CD1c-positive myeloid dendritic cell (primary cell): Measurements from ENCODE around the gene ATRN.

Experiments used
- DNase-seq: peaks from one replicate; pipeline ENCODE4 v3.0.0-alpha.2; 2016; ENCODE audit errors: extremely low spot score

The ATRN gene

GRCh38 chr20:3658019-3658715 lies 187.3 kb downstream of the ATRN start:
- DNase-seq: no peak

- peak; percentile 34 for DNase-seq
These were observed 188.1 kb downstream of the ATRN start for GRCh38 chr20:3658716-3659491.

- DNase-seq: no peak
These were observed 188.9 kb downstream of the ATRN start for GRCh38 chr20:3659492-3660261.

GRCh38 chr20:3660262-3661059 lies 189.6 kb downstream of the ATRN start:
- no peak for DNase-seq

GRCh38 chr20:3661060-3661813 lies 190.4 kb downstream of the ATRN start:
- DNase-seq: no peak

GRCh38 chr20:3661814-3662665 lies 191.2 kb downstream of the ATRN start:
- DNase-seq: no peak

GRCh38 chr20:3663031-3663701 lies 192.3 kb downstream of the ATRN start, which contains the start of gene GFRA4:
GFRA4 (minus strand) TSS chr20:3663399; CDS start chr20:3663399, 0 bp downstream.
- no peak for DNase-seq

GRCh38 chr20:3663858-3664257 lies 193.0 kb downstream of the ATRN start:
- DNase-seq: no peak

GRCh38 chr20:3667434-3668037 lies 196.7 kb downstream of the ATRN start:
- no peak for DNase-seq

- no peak for DNase-seq
These were observed 199.0 kb downstream of the ATRN start for GRCh38 chr20:3669710-3670367.

GRCh38 chr20:3670511-3670910 lies 199.7 kb downstream of the ATRN start:
- DNase-seq: no peak

GRCh38 chr20:3670945-3671344 lies 200.1 kb downstream of the ATRN start:
- no peak for DNase-seq

- no peak for DNase-seq
These were observed 201.2 kb downstream of the ATRN start for GRCh38 chr20:3671986-3672546.

GRCh38 chr20:3672547-3673171 lies 201.8 kb downstream of the ATRN start:
- peak; percentile 41 for DNase-seq

GRCh38 chr20:3673221-3674070 lies 202.6 kb downstream of the ATRN start:
- no peak for DNase-seq

- no peak for DNase-seq
These were observed 203.6 kb downstream of the ATRN start for GRCh38 chr20:3674447-3674846.
